ENCODE results near the gene SORL1.

DNA sequence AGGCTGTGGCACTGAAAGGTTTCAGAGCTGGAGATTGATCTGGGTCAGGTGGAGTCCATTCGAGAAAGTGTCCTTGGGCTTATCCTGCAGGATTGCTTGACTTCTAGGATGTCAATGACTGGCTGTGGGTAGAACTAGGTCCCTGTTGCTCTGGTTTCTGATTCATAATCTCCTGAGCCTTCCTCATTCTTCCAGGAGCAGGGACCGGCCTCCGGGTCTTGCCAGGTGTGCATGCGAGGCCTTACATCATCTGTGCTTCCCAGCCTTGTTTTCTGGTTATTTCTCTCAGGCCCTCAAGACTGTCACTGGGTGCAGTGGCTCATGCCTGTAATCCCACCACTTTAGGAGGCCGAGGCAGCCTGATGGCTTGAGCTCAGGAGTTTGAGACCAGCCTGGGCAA, 33.9 kb downstream of the SORL1 start:
- TF ChIP-seq TARDBP (IDR thresholded peaks at IDR 0.05) (no peak), BHLHE40 (IDR thresholded peaks at IDR 0.05; ENCODE audit: borderline replicate concordance) (no peak), L3MBTL2 (conservative IDR thresholded peaks at IDR 0.05) (no peak), FOXK2 (IDR thresholded peaks at IDR 0.05) (no peak), SP1 (IDR thresholded peaks at IDR 0.05) (no peak), FOXM1 (IDR thresholded peaks at IDR 0.05; ENCODE audit: borderline replicate concordance) (no peak), ELF4 (IDR thresholded peaks at IDR 0.05) (no peak), FOXA1 (IDR thresholded peaks at IDR 0.05) (no peak)
- TF ChIP-seq, protein P1, sequence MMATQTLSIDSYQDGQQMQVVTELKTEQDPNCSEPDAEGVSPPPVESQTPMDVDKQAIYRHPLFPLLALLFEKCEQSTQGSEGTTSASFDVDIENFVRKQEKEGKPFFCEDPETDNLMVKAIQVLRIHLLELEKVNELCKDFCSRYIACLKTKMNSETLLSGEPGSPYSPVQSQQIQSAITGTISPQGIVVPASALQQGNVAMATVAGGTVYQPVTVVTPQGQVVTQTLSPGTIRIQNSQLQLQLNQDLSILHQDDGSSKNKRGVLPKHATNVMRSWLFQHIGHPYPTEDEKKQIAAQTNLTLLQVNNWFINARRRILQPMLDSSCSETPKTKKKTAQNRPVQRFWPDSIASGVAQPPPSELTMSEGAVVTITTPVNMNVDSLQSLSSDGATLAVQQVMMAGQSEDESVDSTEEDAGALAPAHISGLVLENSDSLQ (IDR thresholded peaks at IDR 0.05): no peak
